NCI-H345 treated with DMSO at 0.1 percent for 48 hours (cell line): ENCODE measurements around the gene GPS1.

Source experiments
- DNase-seq: peaks from one replicate; lab custom pipeline; 2025; ENCODE audit not compliant: unreplicated experiment; lab: John Stamatoyannopoulos, UW

The GPS1 gene

DNA sequence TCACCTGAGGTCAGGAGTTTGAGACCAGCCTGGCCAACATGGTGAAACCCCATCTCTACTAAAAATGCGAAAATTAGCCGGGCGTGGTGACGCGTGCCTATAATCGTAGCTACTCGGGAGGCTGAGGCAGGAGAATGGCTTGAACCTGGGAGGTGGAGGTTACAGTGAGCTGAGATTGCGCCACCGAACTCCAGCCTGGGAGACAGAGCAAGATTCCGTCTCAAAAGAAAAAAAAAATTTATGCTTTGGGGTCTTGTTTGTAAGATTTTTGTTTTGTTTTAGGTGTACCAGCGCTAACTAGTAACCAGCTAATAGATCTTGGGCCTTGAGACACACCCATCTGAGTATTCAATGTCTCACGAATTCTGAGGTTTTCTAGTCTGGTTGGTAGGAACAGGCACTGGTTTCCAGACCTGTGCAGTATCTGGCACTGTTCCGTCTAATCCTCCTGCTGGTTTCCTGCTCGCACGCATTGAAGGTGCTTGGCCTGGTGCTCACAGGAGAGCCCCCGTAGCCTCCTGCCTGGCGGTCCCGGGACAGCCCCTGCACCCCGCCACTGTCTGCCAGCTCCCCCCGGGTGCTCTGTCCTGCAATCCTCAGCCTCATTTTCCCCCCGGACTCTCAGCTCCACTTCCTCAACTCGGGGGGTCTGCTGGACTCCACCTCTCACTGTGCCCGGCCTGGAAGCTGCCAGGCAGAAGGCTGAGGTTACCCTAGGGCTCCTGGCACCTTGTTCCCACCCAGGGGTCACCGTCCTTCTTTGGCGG lies 24.5 kb downstream of the GPS1 start:
- no peak for DNase-seq

DNA sequence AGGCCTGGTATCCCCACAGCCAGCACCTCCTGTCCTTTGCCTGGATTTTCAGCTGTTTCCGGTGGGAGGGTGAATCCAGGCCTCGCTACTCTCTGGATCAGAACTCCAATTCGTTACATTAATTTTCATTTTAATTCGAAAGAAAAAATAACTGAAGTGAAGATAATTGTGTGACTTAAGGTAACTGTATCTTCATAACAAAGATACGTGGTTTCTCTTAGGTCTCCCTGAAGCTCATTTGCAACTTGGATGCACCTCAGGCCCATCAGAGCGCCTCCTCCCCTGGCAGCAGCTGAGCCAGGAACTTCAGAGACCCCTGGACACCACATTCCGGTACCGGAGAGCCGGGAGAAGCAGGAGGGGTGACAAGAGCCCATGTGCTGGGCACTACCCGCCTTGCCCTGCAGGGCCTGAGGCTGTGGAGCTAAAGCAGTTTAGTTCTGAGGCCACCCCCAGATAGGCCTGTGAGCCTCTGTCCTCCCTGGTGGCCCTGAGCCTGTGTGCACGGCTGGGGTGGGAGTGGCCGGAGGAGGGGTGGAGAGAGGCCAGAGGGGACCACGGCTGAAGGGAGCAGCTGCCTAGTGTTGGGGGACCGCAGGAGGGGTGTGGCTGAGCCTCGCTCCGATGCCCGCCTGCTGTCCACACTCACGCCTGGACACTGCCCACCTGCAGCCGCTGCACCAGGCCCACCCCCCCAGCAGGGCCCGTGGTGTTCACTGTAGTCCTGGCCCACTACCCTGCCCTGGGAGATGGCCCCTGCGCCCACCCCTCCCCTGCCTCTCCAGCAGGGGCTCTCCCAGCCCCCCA lies 25.3 kb downstream of the GPS1 start:
- DNase-seq, result no peak

DNA sequence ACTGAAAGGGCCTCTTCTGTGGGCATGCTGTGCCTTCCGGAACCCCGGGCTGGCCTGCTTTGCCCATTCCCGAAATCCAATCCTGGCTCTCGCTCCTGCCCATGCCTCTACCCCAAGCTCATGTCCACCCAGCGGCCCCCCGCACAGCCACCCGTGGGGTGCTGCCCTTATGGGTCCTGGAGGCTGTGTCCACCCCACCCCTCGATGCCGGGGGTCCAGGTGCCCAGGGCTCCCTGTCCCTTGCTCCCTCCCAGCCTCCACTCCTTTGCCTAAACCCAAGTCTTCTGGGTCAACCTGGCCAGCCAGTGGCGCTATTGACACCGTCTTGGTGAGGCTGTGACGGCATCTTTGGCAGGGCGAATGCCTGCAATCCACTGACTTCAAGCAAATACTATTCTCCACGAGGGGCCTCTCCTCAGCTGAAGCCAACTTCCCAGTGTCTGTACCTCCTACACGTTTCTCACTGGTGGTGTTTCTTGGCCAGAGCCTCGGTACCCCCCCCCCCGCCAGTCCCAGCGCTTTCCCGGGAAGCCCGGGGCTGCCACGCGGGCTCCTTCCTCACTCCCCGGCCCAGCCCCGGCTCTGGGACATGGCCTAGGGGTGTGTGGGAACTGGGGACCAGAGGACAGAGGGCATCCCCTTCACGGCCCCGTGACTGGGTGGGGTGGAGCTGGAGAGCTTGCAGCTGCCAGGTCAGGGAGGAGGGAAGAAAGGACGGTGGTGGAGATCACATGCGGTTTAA lies 26.1 kb downstream of the GPS1 start:
- no peak for DNase-seq

DNA sequence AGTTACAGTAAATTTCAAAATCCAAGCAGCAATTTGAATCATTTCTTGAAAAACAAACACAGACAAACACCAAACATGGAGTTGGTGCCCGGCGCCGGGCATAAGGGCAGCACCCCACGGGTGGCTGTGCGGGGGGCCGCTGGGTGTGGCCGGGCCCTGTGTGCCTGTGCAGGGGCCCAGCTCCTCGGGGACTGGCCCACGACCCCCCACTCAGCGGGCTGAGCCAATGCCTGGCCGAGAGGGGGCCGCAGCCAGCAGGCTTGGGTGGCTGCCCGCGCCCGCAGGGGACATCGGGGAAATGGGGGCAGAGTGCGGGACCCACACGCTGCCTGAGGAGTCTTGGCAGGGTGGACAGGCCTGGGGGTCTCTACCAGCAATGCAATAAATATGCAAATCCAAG lies 26.7 kb downstream of the GPS1 start:
- DNase-seq, result no peak

DNA sequence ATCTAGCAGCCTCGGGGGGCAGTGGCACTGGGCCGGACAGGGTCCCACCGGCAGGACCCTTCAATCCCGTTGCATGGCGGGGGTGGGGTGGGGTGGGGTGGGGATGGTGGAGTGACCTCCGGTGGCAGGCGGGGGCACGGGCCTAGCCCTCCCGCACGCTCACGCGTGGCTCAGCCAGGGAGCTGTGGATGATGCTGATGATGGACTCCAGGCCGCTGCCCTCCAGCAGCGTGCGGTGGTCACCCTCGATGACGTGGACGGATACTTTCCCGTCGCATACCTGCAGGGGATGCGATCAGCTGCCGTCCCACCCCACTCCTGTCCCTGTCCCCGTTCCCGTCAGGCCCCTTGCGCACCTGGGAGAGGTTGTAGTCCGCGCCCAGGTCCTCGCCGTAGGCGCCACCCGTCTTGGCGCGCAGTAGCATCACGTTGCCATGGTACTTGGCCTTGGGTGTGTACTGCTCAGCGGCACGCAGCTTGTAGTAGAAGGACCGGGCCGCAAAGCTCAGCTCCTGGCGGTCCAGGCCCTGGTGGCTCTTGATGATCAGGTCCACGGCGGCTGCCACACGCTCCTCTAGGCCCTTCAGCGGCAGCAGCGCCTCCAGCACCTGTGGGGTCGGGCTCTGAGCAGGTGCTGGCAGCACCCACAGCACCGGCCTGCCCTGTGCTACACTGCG lies 27.4 kb downstream of the GPS1 start:
- DNase-seq, result no peak

DNA sequence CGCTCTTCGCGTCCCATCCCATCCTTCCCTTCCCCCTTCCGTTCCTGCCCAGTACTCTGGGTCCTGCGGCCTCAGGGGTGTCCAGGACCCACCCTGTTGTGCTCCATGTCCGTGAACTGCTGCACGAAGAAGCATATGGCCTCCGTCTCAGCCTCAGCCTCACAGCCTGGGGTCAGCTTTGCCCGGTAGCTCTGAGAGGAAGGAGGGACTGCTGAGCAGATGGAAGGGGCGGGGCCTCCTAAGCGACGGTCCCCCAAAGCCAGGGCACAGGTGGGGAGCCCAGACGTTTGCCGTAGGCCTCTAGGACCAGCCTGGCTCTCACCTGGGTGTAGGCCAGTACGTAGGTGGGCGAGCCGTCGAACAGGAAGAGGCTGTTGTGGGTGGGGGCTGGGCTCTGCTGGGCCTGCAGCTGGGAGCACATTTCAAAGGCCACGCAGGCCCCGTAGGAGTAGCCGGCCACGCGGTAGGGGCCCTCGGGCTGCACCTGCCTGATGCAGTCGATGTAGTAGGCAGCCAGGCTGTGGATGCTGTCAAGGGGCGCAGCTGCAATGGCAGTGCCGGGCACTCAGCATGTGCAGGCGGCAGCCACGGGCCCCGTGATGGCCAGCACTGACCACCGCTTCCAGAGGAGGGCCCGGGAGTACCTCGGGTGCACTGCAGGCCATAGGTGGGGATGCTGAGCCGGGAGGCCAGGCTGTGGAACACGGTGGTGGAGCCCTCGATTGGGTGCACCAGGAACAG lies 28.5 kb downstream of the GPS1 start:
- DNase-seq, result no peak

DNA sequence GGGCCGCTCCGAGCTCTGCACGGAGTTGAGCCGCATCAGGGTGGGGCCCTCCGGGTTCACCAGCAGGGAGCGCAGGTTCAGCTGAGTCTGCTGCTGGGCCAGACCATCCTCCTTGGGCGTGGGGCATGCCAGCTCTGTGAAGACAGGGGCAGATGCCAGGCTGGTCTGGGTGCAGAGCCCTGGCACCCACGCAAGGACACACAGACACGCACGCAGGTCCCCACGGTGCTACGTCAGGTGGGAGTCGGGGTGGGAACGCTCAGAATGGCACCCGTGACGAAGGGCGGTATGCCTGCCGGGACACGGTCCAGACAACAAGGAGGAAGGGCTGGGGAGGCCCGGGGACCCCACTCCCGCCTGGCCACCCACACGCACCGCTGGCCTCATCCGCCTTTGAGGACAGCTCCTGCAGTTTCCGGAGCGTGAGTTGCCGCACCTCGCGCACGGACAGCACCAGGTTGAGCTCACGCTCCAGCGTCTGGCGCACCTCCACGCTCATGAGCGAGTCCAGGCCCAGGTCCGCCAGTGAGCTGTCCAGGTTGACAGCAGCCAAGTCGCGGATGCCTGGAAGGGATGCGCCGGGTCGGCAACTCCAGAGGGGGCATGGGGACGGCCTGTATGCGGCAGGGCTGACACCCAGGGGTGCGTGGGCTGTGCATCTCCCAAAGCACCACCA lies 29.2 kb downstream of the GPS1 start:
- DNase-seq, result no peak

DNA sequence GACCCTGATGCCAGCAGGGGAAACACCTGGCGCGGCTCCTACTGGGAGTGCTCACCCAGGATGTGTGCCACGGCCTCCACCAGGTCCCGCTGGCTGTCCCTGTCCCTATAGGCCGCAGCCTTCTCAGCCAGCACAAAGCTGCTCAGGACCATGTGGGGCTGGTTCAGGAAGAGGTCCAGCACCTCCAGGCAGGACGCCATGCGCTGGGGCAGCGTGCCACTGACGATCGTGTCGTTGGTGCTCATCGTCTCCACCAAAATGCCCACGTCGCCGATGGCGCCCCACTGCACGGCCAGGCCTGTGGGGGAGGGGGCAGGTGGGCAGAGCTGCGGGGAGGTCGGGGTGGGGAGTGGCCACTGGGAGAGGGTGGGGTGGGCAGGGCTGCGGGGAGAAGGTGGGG lies 29.8 kb downstream of the GPS1 start:
- no peak for DNase-seq

DNA sequence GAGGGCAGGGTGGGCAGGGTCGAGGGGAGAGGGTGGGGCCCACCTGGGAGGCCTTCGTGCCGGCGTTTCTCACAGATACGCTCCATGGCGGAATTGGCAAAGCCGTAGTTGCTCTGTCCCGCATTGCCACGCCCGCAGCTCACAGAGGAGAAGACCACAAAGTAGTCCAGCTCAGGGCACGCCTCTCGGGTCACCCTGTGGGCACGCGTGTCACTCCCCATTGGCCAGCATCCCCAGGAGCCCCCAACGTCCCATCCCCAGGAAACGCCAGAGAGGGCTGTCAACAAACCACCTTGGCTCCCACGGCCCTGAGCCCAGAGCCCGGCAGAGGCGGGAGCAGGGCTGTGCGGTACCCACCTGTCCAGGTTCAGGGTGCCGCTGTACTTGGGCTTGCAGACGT lies 30.3 kb downstream of the GPS1 start:
- no peak for DNase-seq

DNA sequence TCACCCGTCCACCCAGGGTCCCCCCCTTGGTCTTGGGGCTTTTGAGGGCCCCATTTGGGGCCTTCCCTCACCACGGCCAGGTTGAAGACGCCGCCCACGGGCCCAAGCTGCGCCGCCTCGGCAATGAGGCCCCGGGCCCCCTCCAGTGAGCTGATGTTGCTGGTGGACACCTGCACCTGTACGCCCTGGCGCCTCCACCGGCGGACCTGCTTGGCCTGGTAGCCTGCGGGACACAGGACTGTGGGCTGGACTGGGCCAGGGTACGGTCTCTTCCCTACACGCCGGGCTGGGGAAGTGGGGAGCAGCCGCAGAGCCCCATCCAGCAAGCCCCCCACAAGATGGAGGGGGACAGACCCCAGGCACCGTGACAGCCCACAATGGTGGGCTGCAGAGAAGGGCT lies 30.8 kb downstream of the GPS1 start:
- no peak for DNase-seq

DNA sequence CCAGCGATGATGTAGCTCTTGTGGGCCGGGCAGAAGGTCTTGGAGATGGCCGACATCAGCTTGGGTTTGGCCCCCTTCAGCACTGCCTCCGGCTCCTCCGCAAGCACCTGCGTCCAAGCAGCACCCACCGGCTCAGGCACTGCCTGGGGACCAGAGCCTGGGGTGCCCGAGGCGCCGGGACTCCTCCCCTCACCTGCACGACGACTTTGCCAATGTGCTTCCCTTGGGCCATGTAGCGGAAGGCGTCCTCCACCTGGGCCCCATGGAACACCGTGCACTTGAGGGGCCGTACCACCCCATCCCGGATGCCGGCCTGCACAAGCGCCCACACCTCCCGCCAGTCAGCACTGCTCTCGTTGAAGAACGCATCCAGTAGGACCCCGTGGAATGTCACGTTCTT lies 31.3 kb downstream of the GPS1 start:
- DNase-seq, result no peak

DNA sequence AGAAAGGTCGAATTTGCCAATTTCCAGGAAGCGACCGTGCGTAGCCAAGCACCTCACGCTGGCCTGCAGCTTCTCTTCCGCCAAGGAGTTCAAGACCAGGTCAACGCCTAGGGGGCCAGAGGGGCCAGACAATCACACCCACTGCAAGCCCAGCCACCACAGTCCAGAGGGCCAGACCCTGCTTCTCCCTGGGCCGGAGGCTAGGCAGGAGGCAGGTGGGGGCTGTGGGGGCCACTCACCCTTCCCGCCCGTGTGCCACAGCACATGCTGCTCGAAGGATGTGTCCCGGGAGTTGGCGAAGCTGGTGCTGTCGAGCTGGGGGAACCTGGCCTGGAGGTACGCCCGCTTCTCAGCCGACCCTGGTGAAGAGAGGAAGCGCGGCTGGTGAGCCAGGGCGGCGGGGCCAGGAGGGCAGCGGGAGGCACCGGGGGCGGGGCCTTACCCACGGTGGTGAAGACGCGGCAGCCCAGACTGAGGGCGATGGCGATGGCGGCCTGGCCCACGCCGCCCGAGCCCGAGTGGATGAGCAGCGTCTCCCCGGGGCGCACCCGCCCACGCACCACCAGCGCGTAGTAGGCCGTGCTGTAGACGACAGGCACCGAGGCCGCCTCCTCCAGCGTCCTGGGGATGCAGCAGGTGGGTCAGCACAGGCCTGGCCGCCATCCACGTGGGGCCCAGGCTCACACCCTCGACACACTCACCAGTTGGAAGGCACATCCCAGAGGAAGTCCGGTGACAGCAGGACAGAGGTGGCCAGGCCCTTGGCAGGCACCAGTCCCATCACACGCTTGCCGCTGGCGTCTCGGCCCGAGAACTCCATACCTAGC lies 32.0 kb downstream of the GPS1 start:
- no peak for DNase-seq

DNA sequence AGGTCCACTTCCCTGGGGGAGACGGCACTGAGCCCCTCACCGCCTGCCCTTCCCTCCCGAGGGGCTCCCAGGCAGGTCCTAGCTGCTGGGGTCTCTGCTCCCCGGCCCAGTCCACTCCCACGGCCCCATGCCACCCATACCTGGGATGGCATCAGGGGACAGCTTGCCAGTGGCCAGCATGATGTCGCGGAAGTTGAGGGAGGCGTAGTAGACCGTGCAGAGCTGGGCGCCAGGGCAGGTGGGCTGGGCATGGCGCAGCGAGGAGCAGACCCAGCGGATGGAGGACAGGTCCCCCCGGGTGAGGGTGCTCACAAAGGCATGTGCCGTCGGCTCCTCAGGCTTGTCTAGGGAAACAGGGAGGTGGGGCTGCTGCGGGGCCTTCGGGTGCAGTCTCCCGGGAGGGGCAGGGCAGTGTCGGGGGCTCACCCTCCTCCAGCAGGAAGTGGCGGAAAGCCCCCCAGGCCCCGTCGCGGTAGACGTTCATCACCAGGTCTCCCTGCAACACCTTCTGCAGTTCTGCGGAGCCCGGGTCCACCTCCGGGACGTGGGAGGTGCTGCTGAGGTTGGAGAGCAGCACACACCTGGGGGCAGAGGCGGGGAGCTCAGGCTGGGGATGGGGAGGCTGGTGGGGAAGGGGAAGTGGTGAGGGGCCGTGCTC lies 32.8 kb downstream of the GPS1 start:
- no peak for DNase-seq

DNA sequence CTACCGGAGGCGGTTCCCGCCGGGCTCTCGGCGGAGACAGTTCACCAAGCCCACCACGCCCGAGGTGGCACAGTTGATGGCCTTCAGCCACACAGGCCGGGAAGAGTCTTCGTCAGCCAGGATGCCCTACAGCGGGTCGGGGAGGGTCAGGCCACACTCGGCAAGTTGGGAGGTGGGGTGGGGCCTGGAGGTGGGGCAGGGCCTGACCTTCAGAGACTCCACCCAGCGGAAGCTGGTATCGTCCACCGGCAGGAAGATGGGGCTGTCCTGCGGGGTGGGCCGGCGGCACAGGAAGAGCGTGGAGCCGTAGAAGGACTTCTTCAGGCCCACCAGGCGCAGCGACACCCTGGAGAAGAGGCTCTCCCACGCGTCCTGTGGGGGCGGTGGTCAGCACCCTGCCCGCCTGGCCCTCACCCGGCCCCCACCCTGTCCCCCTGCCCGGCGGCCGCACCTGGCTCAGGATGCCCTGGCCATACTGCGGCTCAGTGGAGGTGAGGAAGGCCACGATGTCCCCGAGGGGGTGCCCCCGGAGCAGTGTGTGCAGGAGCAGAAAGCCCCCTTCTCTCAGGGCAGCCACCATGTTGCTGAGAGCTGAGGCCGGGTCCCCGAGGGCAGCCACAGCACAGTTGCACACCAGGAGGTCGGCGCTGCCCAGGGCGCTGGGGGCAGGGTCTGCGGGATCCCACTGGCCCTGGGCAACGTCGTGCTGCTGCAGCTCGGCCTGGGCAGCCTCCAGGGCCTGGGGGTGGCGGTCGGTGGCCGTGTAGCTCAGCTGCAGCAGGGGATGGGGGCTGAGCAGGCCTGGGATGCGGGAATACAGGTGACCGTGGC lies 33.5 kb downstream of the GPS1 start:
- DNase-seq, result no peak

DNA sequence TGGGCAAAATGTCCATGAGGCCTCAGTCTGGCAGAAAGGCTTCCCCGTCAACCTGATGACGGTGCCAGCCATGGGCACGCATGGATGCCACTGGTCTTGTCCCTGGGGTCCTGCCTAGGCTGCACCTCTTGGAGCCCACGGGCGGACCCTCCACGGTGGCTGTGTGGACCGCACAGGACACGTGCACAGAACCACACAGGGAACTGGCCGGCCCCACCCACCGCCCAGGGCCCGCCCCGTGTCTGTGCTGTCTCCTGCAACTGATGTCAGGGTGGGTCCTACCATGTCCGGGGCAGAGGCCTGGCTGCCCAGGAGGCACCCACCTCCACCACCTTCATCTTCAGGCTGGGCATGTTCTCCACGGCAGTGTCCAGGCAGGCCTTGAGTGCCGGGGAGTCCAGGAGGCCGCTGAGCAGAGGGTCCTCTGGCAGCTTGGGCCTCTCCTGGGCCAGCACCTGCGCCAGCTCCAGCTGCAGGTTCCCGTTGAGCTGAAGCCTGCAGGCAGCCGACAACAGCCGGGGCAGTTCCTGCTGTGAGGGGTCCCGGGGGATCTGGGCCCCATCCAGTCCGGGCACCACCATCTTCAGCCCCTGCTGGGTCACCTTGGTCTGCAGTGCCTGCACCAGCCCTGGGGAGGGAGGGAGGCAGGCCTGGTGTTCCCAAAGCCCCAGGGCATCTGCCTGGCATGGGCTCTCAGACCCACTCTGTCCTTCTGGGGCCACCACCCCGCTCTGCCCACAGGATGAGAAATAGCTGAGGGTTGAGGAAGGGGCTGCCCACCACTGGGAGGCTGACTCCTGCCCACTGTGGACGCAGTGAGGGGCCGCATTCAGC lies 34.5 kb downstream of the GPS1 start:
- no peak for DNase-seq

DNA sequence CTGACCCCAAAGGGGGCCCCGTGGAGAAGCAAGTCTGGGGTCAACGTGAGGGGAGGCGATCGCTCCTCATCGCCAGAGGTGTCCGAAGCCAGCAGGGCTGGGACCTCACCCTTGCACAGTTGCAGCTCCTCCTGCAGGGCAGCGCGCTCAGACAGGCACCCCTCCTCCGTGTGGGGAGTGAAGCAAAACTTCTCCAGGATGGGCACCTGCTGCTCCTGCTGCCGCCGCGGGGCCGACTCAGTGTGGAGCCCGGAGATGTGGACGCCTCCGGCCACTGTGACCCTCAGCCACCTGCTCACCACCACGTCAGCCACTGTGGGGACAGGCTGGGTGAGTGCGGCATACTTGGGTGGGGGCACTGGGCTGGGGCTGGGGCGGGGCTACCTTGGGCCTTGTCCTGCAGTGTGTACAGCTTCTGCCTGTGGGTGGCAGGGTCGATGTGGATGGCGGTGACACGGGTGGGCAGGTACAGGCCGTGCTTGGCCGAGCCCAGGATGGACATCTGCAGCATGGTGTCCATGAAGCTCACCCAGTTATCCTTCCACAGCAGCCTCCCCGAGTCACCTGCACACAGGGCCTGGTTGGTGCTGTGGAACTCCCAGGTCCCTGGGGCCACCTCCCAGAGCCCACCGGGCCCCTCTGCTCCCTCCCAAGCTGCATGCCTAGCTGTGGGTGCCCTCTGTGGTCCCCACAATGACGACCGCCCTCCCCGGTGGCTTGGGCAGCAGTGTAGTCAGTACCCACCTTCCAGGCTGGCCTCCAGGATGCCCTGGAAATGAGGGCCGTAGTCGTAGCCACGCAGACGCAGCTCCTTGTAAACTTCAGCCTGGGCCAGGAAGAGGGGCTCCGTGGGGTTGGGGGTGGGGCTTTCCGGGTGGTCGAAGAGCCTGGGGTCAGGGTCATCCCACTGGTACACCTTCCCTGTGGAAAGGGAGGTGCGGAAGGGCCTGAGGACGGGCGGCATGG lies 35.5 kb downstream of the GPS1 start:
- DNase-seq, result no peak
